ENCODE results near the gene MN1.

GRCh38 chr22:27791159-27791858 lies 10.2 kb downstream of the MN1 start:
- TF ChIP-seq ZNF8 (CRISPR knock-in tag; IDR thresholded peaks at IDR 0.05) (no peak), TSHZ2 (CRISPR knock-in tag; IDR thresholded peaks at IDR 0.05) (no peak), ESRRG (CRISPR knock-in tag; IDR thresholded peaks at IDR 0.05) (no peak), ARNTL (CRISPR knock-in tag; IDR thresholded peaks at IDR 0.05; ENCODE audit: borderline replicate concordance, low read depth) (no peak), TOX (CRISPR knock-in tag; IDR thresholded peaks at IDR 0.05; ENCODE audit: borderline replicate concordance) (no peak), TCF4 (CRISPR knock-in tag; IDR thresholded peaks at IDR 0.05; ENCODE audit: borderline replicate concordance) (no peak), PATZ1 (CRISPR knock-in tag; IDR thresholded peaks at IDR 0.05; ENCODE audit: borderline replicate concordance) (no peak)

Measured in SK-N-SH treated with all-trans-retinoic acid at 6 μM for 48 hours (cell line).